ENCODE results near the gene PLGRKT.

- TF ChIP-seq, protein P1, sequence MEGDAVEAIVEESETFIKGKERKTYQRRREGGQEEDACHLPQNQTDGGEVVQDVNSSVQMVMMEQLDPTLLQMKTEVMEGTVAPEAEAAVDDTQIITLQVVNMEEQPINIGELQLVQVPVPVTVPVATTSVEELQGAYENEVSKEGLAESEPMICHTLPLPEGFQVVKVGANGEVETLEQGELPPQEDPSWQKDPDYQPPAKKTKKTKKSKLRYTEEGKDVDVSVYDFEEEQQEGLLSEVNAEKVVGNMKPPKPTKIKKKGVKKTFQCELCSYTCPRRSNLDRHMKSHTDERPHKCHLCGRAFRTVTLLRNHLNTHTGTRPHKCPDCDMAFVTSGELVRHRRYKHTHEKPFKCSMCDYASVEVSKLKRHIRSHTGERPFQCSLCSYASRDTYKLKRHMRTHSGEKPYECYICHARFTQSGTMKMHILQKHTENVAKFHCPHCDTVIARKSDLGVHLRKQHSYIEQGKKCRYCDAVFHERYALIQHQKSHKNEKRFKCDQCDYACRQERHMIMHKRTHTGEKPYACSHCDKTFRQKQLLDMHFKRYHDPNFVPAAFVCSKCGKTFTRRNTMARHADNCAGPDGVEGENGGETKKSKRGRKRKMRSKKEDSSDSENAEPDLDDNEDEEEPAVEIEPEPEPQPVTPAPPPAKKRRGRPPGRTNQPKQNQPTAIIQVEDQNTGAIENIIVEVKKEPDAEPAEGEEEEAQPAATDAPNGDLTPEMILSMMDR (IDR thresholded peaks at IDR 0.05; ENCODE audit: low read depth, low read length, missing input control) = no peak
- TF ChIP-seq REST (IDR thresholded peaks at IDR 0.05) (no peak), GABPA (IDR thresholded peaks at IDR 0.05 in 1 of 2, conservative IDR thresholded peaks at IDR 0.05 in 1 of 2) (no peak), TAF1 (conservative IDR thresholded peaks at IDR 0.05) (no peak), FOXA1 (IDR thresholded peaks at IDR 0.05) (no peak), ZBTB33 (IDR thresholded peaks at IDR 0.05) (no peak), EGR1 (IDR thresholded peaks at IDR 0.05; ENCODE audit: low read depth in 2 of 2) (no peak)
- TF ChIP-seq, protein P2, sequence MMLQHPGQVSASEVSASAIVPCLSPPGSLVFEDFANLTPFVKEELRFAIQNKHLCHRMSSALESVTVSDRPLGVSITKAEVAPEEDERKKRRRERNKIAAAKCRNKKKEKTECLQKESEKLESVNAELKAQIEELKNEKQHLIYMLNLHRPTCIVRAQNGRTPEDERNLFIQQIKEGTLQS (IDR thresholded peaks at IDR 0.05) = no peak
Observed at GRCh38 chr9:5361326-5362010, 76.3 kb downstream of the PLGRKT start.
